GM23338 (cell line): ENCODE measurements around the gene RIMS3. TPM values are rescaled to one million over a fixed set of nuclear protein-coding genes. Genes with fewer than 3 reads are reported as not detected.

Source experiments
- ATAC-seq: fragments of 200-7000 bp; cut with Tn5 transposase; 3 replicates; pipeline ENCODE4 v1.9.1; 2020
- DNase-seq: peaks from one replicate; pipeline ENCODE4 v3.0.0-alpha.2; 2015; ENCODE audit warnings: low spot score
- H2AFZ ChIP-seq: fragments of 200-600 bp; sonication (generic); 2 replicates; pipeline ENCODE4 v1.8.0; 2016; ENCODE audit warnings: antibody characterized with exemption, mild to moderate bottlenecking, moderate library complexity
- H3F3A ChIP-seq: fragments of 200-600 bp; sonication (generic); replicated peaks from 2 replicates; pipeline ENCODE4 v1.8.0; 2017; ENCODE audit warnings: antibody characterized with exemption, mixed run types, low read depth
- H3K27ac ChIP-seq: fragments of 200-600 bp; sonication (generic); 2 replicates; pipeline ENCODE4 v1.6.1; 2016; ENCODE audit warnings: low read depth
- H3K27me3 ChIP-seq: fragments of 200-600 bp; sonication (generic); 2 replicates; pipeline ENCODE4 v1.8.0; 2016; ENCODE audit warnings: mild to moderate bottlenecking, mixed run types, moderate library complexity; ENCODE audit not compliant: insufficient read depth
- H3K36me3 ChIP-seq: fragments of 200-600 bp; sonication (generic); 2 replicates; pipeline ENCODE4 v1.8.0; 2016; ENCODE audit warnings: mild to moderate bottlenecking; ENCODE audit not compliant: insufficient read depth
- H3K4me1 ChIP-seq: fragments of 200-600 bp; sonication (generic); 2 replicates; pipeline ENCODE4 v1.8.0; 2016; ENCODE audit warnings: mild to moderate bottlenecking, moderate library complexity; ENCODE audit not compliant: insufficient read depth
- H3K4me2 ChIP-seq: fragments of 200-600 bp; sonication (generic); 2 replicates; pipeline ENCODE4 v1.7.1; 2017; ENCODE audit warnings: mixed run types
- H3K4me3 ChIP-seq: fragments of 200-600 bp; sonication (generic); 2 replicates; pipeline ENCODE4 v1.6.1; 2016; ENCODE audit warnings: mixed run types
- H3K79me2 ChIP-seq: fragments of 200-600 bp; sonication (generic); replicated peaks from 2 replicates; pipeline ENCODE4 v1.8.0; 2017; ENCODE audit warnings: mild to moderate bottlenecking; ENCODE audit not compliant: insufficient read depth
- H3K9me2 ChIP-seq: fragments of 200-600 bp; sonication (generic); 2 replicates; pipeline ENCODE4 v1.8.0; 2017; ENCODE audit not compliant: insufficient read depth
- H4K20me1 ChIP-seq: fragments of 200-600 bp; sonication (generic); replicated peaks from 2 replicates; pipeline ENCODE4 v1.8.0; 2017; ENCODE audit warnings: mild to moderate bottlenecking; ENCODE audit not compliant: insufficient read depth
- H3K27ac Mint-ChIP-seq: 2 replicates; pipeline ENCODE4 v1.8.0; 2020; ENCODE audit warnings: inconsistent platforms, mild to moderate bottlenecking, moderate library complexity, mixed read lengths
- H3K27me3 Mint-ChIP-seq: 3 replicates; pipeline ENCODE4 v1.8.0; 2022; ENCODE audit warnings: low read depth, mild to moderate bottlenecking, moderate library complexity, mixed read lengths, inconsistent platforms; ENCODE audit not compliant: insufficient read depth, poor library complexity
- H3K36me3 Mint-ChIP-seq: 3 replicates; pipeline ENCODE4 v1.8.0; 2021; ENCODE audit warnings: low read depth, mild to moderate bottlenecking, inconsistent platforms, moderate library complexity, mixed read lengths
- H3K4me1 Mint-ChIP-seq: 3 replicates; pipeline ENCODE4 v1.8.0; 2020; ENCODE audit warnings: mild to moderate bottlenecking, inconsistent platforms, mixed read lengths
- H3K4me3 Mint-ChIP-seq: 3 replicates; pipeline ENCODE4 v1.8.0; 2021; ENCODE audit warnings: moderate library complexity, mild to moderate bottlenecking, inconsistent platforms, mixed read lengths
- H3K9me3 Mint-ChIP-seq: 3 replicates; pipeline ENCODE4 v1.8.0; 2020; ENCODE audit warnings: moderate library complexity, mild to moderate bottlenecking, inconsistent platforms, mixed read lengths
- CREB1 ChIP-seq: fragments of 250-450 bp; sonication (Bioruptor Pico); IDR thresholded peaks from 2 replicates; pipeline ENCODE4 v1.5.0; 2020; ENCODE audit warnings: low read depth, mild to moderate bottlenecking, moderate library complexity
- CTCF ChIP-seq, 2 experiments: fragments of 200-600 bp in 1 of 2; sonication (generic) in 1 of 2; conservative IDR thresholded peaks; 2 replicates each; pipeline versions ENCODE4 v1.5.1 to v1.6.1; 2016 to 2017; ENCODE audit warnings: antibody characterized with exemption in 2 of 2, low read depth in 2 of 2, mild to moderate bottlenecking in 2 of 2, moderate library complexity in 1 of 2
- ETS1 ChIP-seq: IDR thresholded peaks from 2 replicates; pipeline ENCODE4 v1.6.1; 2016; ENCODE audit warnings: antibody characterized with exemption
- EZH2 ChIP-seq: fragments of 200-600 bp; sonication (generic); IDR thresholded peaks from one replicate; pipeline ENCODE4 v1.8.0; 2017; ENCODE audit warnings: antibody characterized with exemption, mild to moderate bottlenecking, low read depth; ENCODE audit not compliant: unreplicated experiment
- EZH2phosphoT487 ChIP-seq: fragments of 200-600 bp; sonication (generic); IDR thresholded peaks from one replicate; pipeline ENCODE4 v1.8.1; 2018; ENCODE audit warnings: antibody characterized with exemption; ENCODE audit not compliant: unreplicated experiment
- JUNB ChIP-seq: IDR thresholded peaks from one replicate; pipeline ENCODE4 v1.6.1; 2016; ENCODE audit warnings: antibody characterized with exemption; ENCODE audit not compliant: unreplicated experiment
- NANOG ChIP-seq: IDR thresholded peaks from 2 replicates; pipeline ENCODE4 v1.6.1; 2016; ENCODE audit warnings: antibody characterized with exemption, borderline replicate concordance
- POLR2AphosphoS5 ChIP-seq: IDR thresholded peaks from 2 replicates; pipeline ENCODE4 v1.6.1; 2016; ENCODE audit warnings: antibody characterized with exemption, low read depth
- REST ChIP-seq: IDR thresholded peaks from one replicate; pipeline ENCODE4 v1.6.1; 2018; ENCODE audit warnings: antibody characterized with exemption; ENCODE audit not compliant: unreplicated experiment
- STAT1 ChIP-seq: IDR thresholded peaks from one replicate; pipeline ENCODE4 v1.6.1; 2016; ENCODE audit warnings: antibody characterized with exemption; ENCODE audit not compliant: unreplicated experiment
- ZNF114 ChIP-seq: fragments of 250-450 bp; sonication (Bioruptor Pico); IDR thresholded peaks from 2 replicates; pipeline ENCODE4 v1.5.0; 2020; ENCODE audit warnings: mild to moderate bottlenecking, moderate library complexity
- ZNF331 ChIP-seq: fragments of 250-450 bp; sonication (Bioruptor Pico); IDR thresholded peaks from 2 replicates; pipeline ENCODE4 v1.5.0; 2020; ENCODE audit warnings: low read depth, mild to moderate bottlenecking, moderate library complexity
- ZNF462 ChIP-seq: fragments of 250-450 bp; sonication (Bioruptor Pico); IDR thresholded peaks from 2 replicates; pipeline ENCODE4 v1.5.0; 2020; ENCODE audit warnings: mild to moderate bottlenecking, moderate library complexity
- polyA plus RNA-seq: library from polyadenylated mRNA; unstranded; fragments of >200 nt; fragmentation: Nextera tagmentation; extraction: Ambion mirVana; gene quantifications from 2 replicates; pipeline ENCODE4 v1.2.1, GENCODE V29; 2016
- total RNA-seq: library from RNA; depleted of rRNA; stranded (reverse); fragments of >200 nt; shearing (Covaris generic); gene quantifications from 2 replicates; pipeline ENCODE4 v1.2.3, GENCODE V29; 2014

The RIMS3 gene
- total and polyA plus RNA-seq, 2 experiments from 2014 or later = 8.7 to 27.2 TPM

GRCh38 chr1:40633523-40633922 lies 32.0 kb downstream of the RIMS3 start:
- no peaks in the 10 kb centered on the region for H3K27me3 ChIP-seq
- Mint-ChIP-seq H3K27me3 (peaks cover 3% of the 10 kb centered on the region), H3K27ac (no peak overlapping the region), H3K36me3 (no peaks in the 10 kb centered on the region; the same call in 2 of the 3 replicates), H3K9me3 (no peaks in the 10 kb centered on the region), H3K4me3 (no peak overlapping the region), H3K4me1 (no peaks in the 10 kb centered on the region)
- H3K9me2 ChIP-seq = no peaks in the 10 kb centered on the region
- H3K4me2 ChIP-seq = no peak overlapping the region
- no peaks in the 10 kb centered on the region for H3F3A ChIP-seq
- no peaks in the 10 kb centered on the region for H4K20me1 ChIP-seq
- DNase-seq (no peak), ATAC-seq (no peak)
- no peak overlapping the region for H2AFZ ChIP-seq
- no peaks in the 10 kb centered on the region for H3K36me3 ChIP-seq
- no peaks in the 10 kb centered on the region for H3K79me2 ChIP-seq
- no peak overlapping the region for H3K4me3 ChIP-seq
- TF ChIP-seq ETS1 (no peak), POLR2AphosphoS5 (no peak), NANOG (no peak), ZNF331 (CRISPR knock-in tag) (no peak), JUNB (no peak), CTCF (conservative IDR thresholded peaks at IDR 0.05; ENCODE audit: low read depth in 2 of 2) (no peak), ZNF114 (CRISPR knock-in tag) (no peak), EZH2 (no peak), STAT1 (no peak), EZH2phosphoT487 (no peak), ZNF462 (CRISPR knock-in tag) (no peak), CREB1 (CRISPR knock-in tag) (no peak), REST (no peak)
- H3K4me1 ChIP-seq = no peaks in the 10 kb centered on the region
- H3K27ac ChIP-seq = no peak overlapping the region
